IPS DF 4.7 (cell line): ENCODE measurements around the gene VASH2.

Experiments used
- DNase-seq: peaks from one replicate; pipeline ENCODE4 v3.0.0-alpha.2; 2013; ENCODE audit warnings: low spot score; ENCODE audit errors: extremely low read depth

VASH2 gene

GRCh38 chr1:213032651-213033050 is 82.3 kb downstream of the VASH2 start:
- DNase-seq, result no peak

DNA sequence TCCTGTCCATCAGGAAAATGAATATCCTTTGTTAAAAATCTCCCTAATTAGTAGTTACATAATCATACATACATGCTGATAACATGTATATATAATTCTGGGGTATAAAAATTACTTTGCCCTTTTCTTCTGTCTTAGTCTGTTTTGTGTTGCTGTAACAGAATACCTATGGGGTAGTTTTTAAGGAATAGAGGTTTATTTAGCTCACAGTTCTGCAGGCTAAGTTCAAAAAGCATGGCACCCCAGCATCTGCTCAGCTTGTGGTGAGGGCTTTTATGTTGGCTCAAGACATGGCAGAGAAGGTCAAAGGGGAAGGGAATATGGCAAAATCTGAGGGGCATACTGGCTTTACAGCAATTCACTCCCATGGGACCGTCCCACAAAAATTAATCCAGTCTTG is 84.4 kb downstream of the VASH2 start:
- DNase-seq, result no peak

- DNase-seq, result no peak
Observed at GRCh38 chr1:213035573-213035972, 85.2 kb downstream of the VASH2 start.
